Panc1 (cell line): Measurements from ENCODE around the gene ATXN7L1. TPM values are rescaled to one million over a fixed set of nuclear protein-coding genes. Genes with fewer than 3 reads are reported as not detected.

ENCODE experiments used
- ATAC-seq: fragments of 200-7000 bp; cut with Tn5 transposase; 2 replicates; pipeline ENCODE4 v1.9.1; 2020; ENCODE audit warnings: mild to moderate bottlenecking, moderate library complexity
- BruUV-seq: library from RNA; stranded (reverse); fragments of 400-500 nt; replicated peaks from 2 replicates; lab custom pipeline; 2021; lab: Mats Ljungman, UMichigan
- CTCF ChIA-PET: fragments of 300-600 bp; sonication (Branson Sonifier 250); formaldehyde crosslinking; loops from one replicate; lab custom pipeline; 2022; ENCODE audit warnings: antibody characterized with exemption; lab: Charles Lee
- POLR2A ChIA-PET: fragments of 300-600 bp; sonication (Branson Sonifier 250); formaldehyde crosslinking; loops from one replicate; lab custom pipeline; 2022; ENCODE audit warnings: antibody characterized with exemption; lab: Charles Lee
- DNase-seq: peaks from one replicate; pipeline ENCODE4 v3.0.0-alpha.2; 2010; ENCODE audit warnings: low read depth, low spot score
- H3K27ac ChIP-seq: 2 replicates; pipeline ENCODE4 v1.5.1; 2011; ENCODE audit warnings: mild to moderate bottlenecking, low read length, inconsistent platforms
- H3K27me3 ChIP-seq: fragments of 200-500 bp; sonication (Bioruptor generic); 2 replicates; pipeline ENCODE4 v1.6.0; 2014; ENCODE audit warnings: low read length, inconsistent platforms; ENCODE audit not compliant: control insufficient read depth, insufficient read depth
- H3K36me3 ChIP-seq: fragments of 200-500 bp; sonication (Bioruptor generic); 2 replicates; pipeline ENCODE4 v1.5.1; 2014; ENCODE audit warnings: inconsistent platforms, mild to moderate bottlenecking, low read length, moderate library complexity; ENCODE audit not compliant: control insufficient read depth, insufficient read depth
- H3K4me1 ChIP-seq: 2 replicates; pipeline ENCODE4 v1.5.1; 2011; ENCODE audit warnings: inconsistent platforms, mild to moderate bottlenecking, low read length, moderate library complexity; ENCODE audit not compliant: control insufficient read depth, insufficient read depth
- H3K4me3 ChIP-seq, 2 experiments: 2 replicates each; pipeline ENCODE4 v1.5.1; 2011 to 2012; ENCODE audit warnings: low read depth in 2 of 2, low read length in 2 of 2, mild to moderate bottlenecking in 2 of 2, inconsistent platforms in 1 of 2, moderate library complexity in 1 of 2
- H3K9me3 ChIP-seq: fragments of 200-500 bp; sonication (Bioruptor generic); 2 replicates; pipeline ENCODE4 v1.5.1; 2014; ENCODE audit warnings: low read depth, mild to moderate bottlenecking, inconsistent platforms, low read length, moderate library complexity; ENCODE audit not compliant: control insufficient read depth, insufficient read depth
- CTCF ChIP-seq: fragments of 450-650 bp; IDR thresholded peaks from 2 replicates; pipeline ENCODE4 v1.5.1; 2017; ENCODE audit warnings: mild to moderate bottlenecking
- POLR2AphosphoS5 ChIP-seq: IDR thresholded peaks from 2 replicates; pipeline ENCODE4 v1.6.1; 2012; ENCODE audit warnings: mild to moderate bottlenecking, low read depth, low read length, moderate library complexity
- REST ChIP-seq, 2 experiments: IDR thresholded peaks; 2 replicates each; pipeline ENCODE4 v1.6.1; 2011 to 2012; ENCODE audit warnings: low read depth in 2 of 2, control low read depth in 1 of 2, low read length in 1 of 2, mild to moderate bottlenecking in 1 of 2, moderate library complexity in 1 of 2; ENCODE audit not compliant: insufficient read depth in 1 of 2
- SIN3A ChIP-seq: IDR thresholded peaks from 2 replicates; pipeline ENCODE4 v1.6.1; 2012; ENCODE audit warnings: low read depth, mild to moderate bottlenecking, low read length, moderate library complexity, borderline replicate concordance; ENCODE audit not compliant: insufficient read depth
- TCF7L2 ChIP-seq: IDR thresholded peaks from 2 replicates; pipeline ENCODE4 v1.6.1; 2011; ENCODE audit warnings: mild to moderate bottlenecking, low read depth, low read length, inconsistent platforms
- in situ Hi-C: cut with HindIII; loops from 2 replicates; pipeline ENCODE4 v1.10.0; 2016; ENCODE audit warnings: low sequenced_read_pairs, low pct_unique_long_range_greater_than_20kb
- intact Hi-C: fragments of 100-400 bp; cut with micrococcal nuclease; formaldehyde crosslinking; loops from one replicate; pipeline ENCODE4 v1.10.0; 2022; ENCODE audit not compliant: unreplicated experiment
- total RNA-seq: library from RNA; stranded (reverse); gene quantifications from one replicate; pipeline ENCODE4 v1.2.1, GENCODE V29; 2021; ENCODE audit not compliant: unreplicated experiment

ATXN7L1 gene
- total RNA-seq, 1 experiment from 2014 or later: 10.8 TPM

GRCh38 chr7:105623906-105624305 is 252.5 kb downstream of the ATXN7L1 start:
- BruUV-seq: no TSS peak
- H3K36me3 ChIP-seq: no peaks in the 10 kb centered on the region
- H3K27ac ChIP-seq: no peak overlapping the region
- H3K27me3 ChIP-seq: no peaks in the 10 kb centered on the region
- ChIA-PET CTCF (no interaction called here), POLR2A (no interaction called here)
- intact Hi-C loops (no loop called here), in situ Hi-C loops (no loop called here)
- no peak for ATAC-seq
- no peaks in the 10 kb centered on the region for H3K4me1 ChIP-seq
- no peak overlapping the region for H3K4me3 ChIP-seq
- no peaks in the 10 kb centered on the region for H3K9me3 ChIP-seq
- TF ChIP-seq POLR2AphosphoS5 (no peak), TCF7L2 (no peak), REST (IDR thresholded peaks at IDR 0.05; ENCODE audit: insufficient read depth in 1 of 2, low read depth in 2 of 2, low read length in 1 of 2) (no peak), CTCF (no peak), SIN3A (no peak)
- DNase-seq: no peak

DNA sequence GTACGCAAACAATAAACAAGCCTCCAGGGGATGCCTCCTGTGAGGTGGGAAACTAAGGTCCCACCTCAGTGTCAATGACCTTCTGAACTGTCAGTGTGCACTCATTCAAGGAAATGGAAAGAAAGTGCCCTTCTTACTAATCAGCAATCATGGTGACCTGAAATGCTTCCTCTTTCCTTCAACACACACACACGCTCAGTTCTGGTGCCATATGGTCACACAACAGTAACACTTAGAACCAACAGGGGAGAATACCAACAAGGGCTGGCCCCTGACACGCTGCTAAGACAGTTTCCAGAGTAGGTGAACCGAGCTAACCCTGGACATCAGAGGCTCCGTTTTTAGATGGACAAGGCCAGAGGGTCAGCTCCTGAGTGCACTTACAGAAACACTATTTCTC is 253.0 kb downstream of the ATXN7L1 start:
- Histone ChIP-seq H3K4me3 (no peak overlapping the region), H3K4me1 (no peaks in the 10 kb centered on the region), H3K9me3 (no peaks in the 10 kb centered on the region), H3K27ac (no peak overlapping the region), H3K36me3 (no peaks in the 10 kb centered on the region), H3K27me3 (no peaks in the 10 kb centered on the region)
- ChIA-PET POLR2A (no interaction called here), CTCF (no interaction called here)
- in situ Hi-C loops: no loop called here
- BruUV-seq: no TSS peak
- no peak for ATAC-seq
- intact Hi-C loops: no loop called here
- no peak for DNase-seq
- no peak for TF ChIP-seq REST (IDR thresholded peaks at IDR 0.05; ENCODE audit: insufficient read depth in 1 of 2, low read depth in 2 of 2, low read length in 1 of 2)
- no peak for TF ChIP-seq CTCF
- no peak for TF ChIP-seq POLR2AphosphoS5
- no peak for TF ChIP-seq SIN3A
- TF ChIP-seq TCF7L2: no peak
